Keratinocyte (primary cell): ENCODE results near the gene ORC2. TPM values are rescaled to one million over a fixed set of nuclear protein-coding genes. Genes with fewer than 3 reads are reported as not detected.

Experiments used
- DNase-seq: peaks from one replicate; pipeline ENCODE4 v3.0.0-alpha.2; 2011; ENCODE audit warnings: low read depth, missing footprints, low spot score
- FAIRE-seq: peaks from 2 replicates; lab custom pipeline; 2011; peaks lifted over from hg19 to GRCh38; lab: Jason Lieb, UNC
- H2AFZ ChIP-seq: 2 replicates; pipeline ENCODE4 v1.6.0; 2012; ENCODE audit warnings: low read length, control low read depth, inconsistent platforms; ENCODE audit not compliant: control insufficient read depth
- H3K27ac ChIP-seq: 2 replicates; pipeline ENCODE4 v1.5.1; 2011; ENCODE audit warnings: low read length; ENCODE audit not compliant: control insufficient read depth, insufficient read depth
- H3K27me3 ChIP-seq: 3 replicates; pipeline ENCODE4 v1.6.0; 2011; ENCODE audit warnings: low read length; ENCODE audit not compliant: control insufficient read depth, insufficient read depth; ENCODE audit errors: extremely low read depth
- H3K36me3 ChIP-seq, 2 experiments: 2 replicates in 1 of 2; 3 replicates in 1 of 2; pipeline ENCODE4 v1.5.1; 2011; ENCODE audit warnings: low read length in 2 of 2, mild to moderate bottlenecking in 1 of 2; ENCODE audit not compliant: control insufficient read depth in 2 of 2, insufficient read depth in 2 of 2; ENCODE audit errors: extremely low read depth in 1 of 2
- H3K4me1 ChIP-seq: 3 replicates; pipeline ENCODE4 v1.5.1; 2011; ENCODE audit warnings: low read length; ENCODE audit not compliant: control insufficient read depth, insufficient read depth; ENCODE audit errors: extremely low read depth
- H3K4me2 ChIP-seq: 3 replicates; pipeline ENCODE4 v1.6.0; 2011; ENCODE audit warnings: low read depth, low read length; ENCODE audit not compliant: control insufficient read depth, insufficient read depth; ENCODE audit errors: extremely low read depth
- H3K4me3 ChIP-seq, 3 experiments: fragments of 200-600 bp in 1 of 3; sonication (generic) in 1 of 3; 2 replicates in 2 of 3; 3 replicates in 1 of 3; pipeline ENCODE4 v1.5.1; 2011 to 2016; ENCODE audit warnings: low read length in 3 of 3, mild to moderate bottlenecking in 3 of 3, control low read depth in 2 of 3, inconsistent platforms in 1 of 3, low read depth in 1 of 3, mixed read lengths in 1 of 3, mixed run types in 1 of 3, moderate library complexity in 1 of 3; ENCODE audit not compliant: control insufficient read depth in 2 of 3, insufficient read depth in 2 of 3; ENCODE audit errors: extremely low read depth in 1 of 3
- H3K79me2 ChIP-seq: 2 replicates; pipeline ENCODE4 v1.6.0; 2012; ENCODE audit warnings: low read length; ENCODE audit not compliant: control insufficient read depth, insufficient read depth
- H3K9ac ChIP-seq: 3 replicates; pipeline ENCODE4 v1.6.0; 2011; ENCODE audit warnings: low read length; ENCODE audit not compliant: control insufficient read depth, insufficient read depth; ENCODE audit errors: extremely low read depth
- H3K9me1 ChIP-seq: 3 replicates; pipeline ENCODE4 v1.6.0; 2011; ENCODE audit warnings: low read length; ENCODE audit not compliant: control insufficient read depth, insufficient read depth; ENCODE audit errors: extremely low read depth
- H3K9me3 ChIP-seq: 2 replicates; pipeline ENCODE4 v1.5.1; 2012; ENCODE audit warnings: low read depth, low read length; ENCODE audit not compliant: control insufficient read depth
- H4K20me1 ChIP-seq: 3 replicates; pipeline ENCODE4 v1.6.0; 2011; ENCODE audit warnings: low read length; ENCODE audit not compliant: control insufficient read depth, insufficient read depth; ENCODE audit errors: extremely low read depth
- CTCF ChIP-seq, 3 experiments: IDR thresholded peaks in 1 of 3; conservative IDR thresholded peaks in 1 of 3; optimal IDR thresholded peaks in 1 of 3; 2 replicates in 2 of 3; 3 replicates in 1 of 3; pipeline versions ENCODE3 to v1.5.1; 2011; ENCODE audit warnings: low read length in 3 of 3, mild to moderate bottlenecking in 3 of 3, moderate library complexity in 2 of 3, control low read depth in 1 of 3, inconsistent platforms in 1 of 3; ENCODE audit not compliant: insufficient read depth in 2 of 3; ENCODE audit errors: extremely low read depth in 1 of 3
- EZH2 ChIP-seq: IDR thresholded peaks from one replicate; pipeline ENCODE4 v1.6.1; 2012; ENCODE audit warnings: inconsistent platforms, mild to moderate bottlenecking, low read length, moderate library complexity
- dilution Hi-C: fragments of 300-500 bp; cut with MboI; formaldehyde crosslinking; loops from one replicate; pipeline ENCODE4 v1.7.0; 2020; ENCODE audit warnings: low sequenced_read_pairs; ENCODE audit not compliant: extremely low pct_ligation_motif_present
- polyA plus RNA-seq, 5 experiments: library from polyadenylated mRNA; depleted of rRNA in 3 of 5; stranded (reverse) in 3 of 5; stranded (forward) in 1 of 5; unstranded in 1 of 5; fragments of >200 nt; gene quantifications; 1 replicate in 1 of 5; 2 replicates in 3 of 5; 3 replicates in 1 of 5; pipeline versions ENCODE4 v1.2.1 to v1.2.3, GENCODE V29; 2011 to 2012; ENCODE audit warnings: missing spikeins in 2 of 5, low read depth in 1 of 5, low replicate concordance in 1 of 5

ORC2 gene
- polyA plus RNA-seq, 1 donor (not counting 4 experiments of a cell fraction or from before 2014, with no cell fraction given): 13.5 TPM

DNA sequence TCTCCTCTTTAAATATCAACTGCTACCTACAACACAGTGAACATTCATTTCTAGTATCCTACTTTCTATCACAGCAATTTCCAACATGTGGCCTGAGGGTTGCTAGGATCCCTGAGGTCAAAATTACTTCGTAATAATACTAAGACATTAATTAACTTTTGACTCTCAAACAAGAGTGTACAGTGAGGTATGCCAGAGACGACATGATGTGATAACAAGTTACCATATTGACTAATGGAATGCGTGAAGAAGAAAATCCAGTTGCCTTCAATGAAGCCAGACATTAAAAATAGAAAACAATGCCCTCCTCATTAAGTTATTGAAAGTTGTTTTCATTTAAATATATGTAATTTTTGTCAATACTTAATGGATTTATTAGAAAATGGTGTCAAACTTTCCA is 13.1 kb downstream of the ORC2 start:
- H3K27ac ChIP-seq: no peak overlapping the region
- H3K9ac ChIP-seq: no peak overlapping the region
- no peak overlapping the region for H3K4me3 ChIP-seq
- FAIRE-seq: no peak
- H4K20me1 ChIP-seq: no peaks in the 10 kb centered on the region
- peaks cover under 1% of the 10 kb centered on the region for H3K4me1 ChIP-seq
- peaks cover 3 to 10% of the 10 kb centered on the region in 2 experiments for H3K36me3 ChIP-seq
- H3K9me1 ChIP-seq: no peaks in the 10 kb centered on the region
- TF ChIP-seq EZH2: no peak
- no peak for DNase-seq
- no peak overlapping the region for H3K4me2 ChIP-seq
- dilution Hi-C loops: no loop called here
- no peaks in the 10 kb centered on the region for H3K9me3 ChIP-seq
- no peaks in the 10 kb centered on the region for H3K27me3 ChIP-seq
- H3K79me2 ChIP-seq: no peaks in the 10 kb centered on the region
- H2AFZ ChIP-seq: no peak overlapping the region

DNA sequence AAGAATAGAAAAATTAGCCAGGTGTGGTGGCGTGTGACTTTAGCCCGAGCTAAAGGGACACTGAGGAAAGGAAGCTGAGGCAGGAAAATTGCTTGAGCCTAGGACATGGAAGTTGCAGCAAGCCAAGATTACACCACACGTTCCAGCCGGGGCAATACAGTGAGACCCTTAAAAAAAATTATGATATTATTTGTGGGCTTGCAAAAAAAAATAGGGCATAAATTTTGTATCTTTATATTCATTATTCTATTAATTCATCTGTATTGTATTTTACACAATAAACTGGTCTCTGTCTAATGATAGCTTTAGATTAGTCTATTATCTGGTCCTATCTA is 18.1 kb downstream of the ORC2 start:
- H3K79me2 ChIP-seq: no peaks in the 10 kb centered on the region
- TF ChIP-seq EZH2 (no peak), CTCF (optimal IDR thresholded peaks at IDR 0.05 in 1 of 3, IDR thresholded peaks at IDR 0.05 in 1 of 3, conservative IDR thresholded peaks at IDR 0.05 in 1 of 3; ENCODE audit: extremely low read depth in 1 of 3, insufficient read depth in 2 of 3, low read length in 3 of 3) (no peak)
- H3K36me3 ChIP-seq: peaks cover 4 to 8% of the 10 kb centered on the region in 2 experiments
- no peaks in the 10 kb centered on the region for H4K20me1 ChIP-seq
- H3K27me3 ChIP-seq: no peaks in the 10 kb centered on the region
- peaks cover 11% of the 10 kb centered on the region for H3K4me1 ChIP-seq
- no peaks in the 10 kb centered on the region for H3K9me3 ChIP-seq
- no peak overlapping the region for H2AFZ ChIP-seq
- DNase-seq: no peak
- H3K27ac ChIP-seq: peak overlapping the region; percentile 86
- no peaks in the 10 kb centered on the region for H3K9me1 ChIP-seq
- peak overlapping the region; percentile 51 for H3K9ac ChIP-seq
- no peak for FAIRE-seq
- dilution Hi-C loops: no loop called here
- peak overlapping the region; percentile 63 for H3K4me2 ChIP-seq
- no peak overlapping the region for H3K4me3 ChIP-seq
